ENCODE results near the gene BBS7. TPM values are rescaled to one million over a fixed set of nuclear protein-coding genes. Genes with fewer than 3 reads are reported as not detected.

BBS7 gene
- polyA plus RNA-seq, 1 of the 3 experiments (the other 2 are of a cell fraction), result 24.3 TPM

DNA sequence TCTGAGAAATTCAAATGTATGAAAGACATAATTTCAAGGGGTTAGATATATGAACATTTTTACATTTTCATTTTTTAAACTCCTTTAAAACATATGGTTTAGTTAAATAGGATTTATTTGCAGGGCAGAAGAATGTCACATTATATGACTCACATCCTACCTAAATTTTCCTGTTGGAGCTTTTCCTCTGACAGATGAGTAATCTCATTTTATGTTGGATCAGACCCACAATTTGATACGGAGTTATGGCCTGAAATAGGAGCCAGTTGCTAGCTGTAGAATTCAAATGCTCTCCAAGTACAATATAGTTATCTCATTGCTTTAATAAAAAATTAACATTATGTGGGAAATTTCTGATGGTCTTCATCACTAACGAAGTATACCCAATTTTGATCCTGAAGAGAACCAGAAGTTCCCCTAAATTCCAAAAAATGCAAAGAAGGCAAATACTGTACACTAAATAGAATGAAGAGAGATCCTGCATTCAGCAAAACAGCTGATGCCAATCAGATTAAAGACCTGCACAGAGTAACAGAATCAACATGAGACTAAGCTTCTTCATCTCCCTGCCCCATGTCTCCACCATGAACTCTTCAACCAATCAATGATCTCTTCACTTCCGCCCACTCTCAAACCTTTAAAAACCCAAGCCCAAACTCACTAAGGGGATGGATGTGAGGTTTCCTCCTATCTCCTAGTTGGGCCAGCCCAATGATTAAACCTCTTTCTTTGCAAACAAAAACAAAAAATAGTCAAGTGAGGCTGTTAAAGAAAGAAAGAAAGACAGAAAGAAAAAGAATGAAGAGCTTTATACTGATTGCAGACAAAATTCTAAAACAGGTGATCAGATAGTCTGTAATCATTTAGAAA, 80.1 kb downstream of the BBS7 start (continued):
- peak; percentile 50 for TF ChIP-seq RXRA (IDR thresholded peaks at IDR 0.05; ENCODE audit: borderline replicate concordance, low read depth)
- TF ChIP-seq, protein P1, sequence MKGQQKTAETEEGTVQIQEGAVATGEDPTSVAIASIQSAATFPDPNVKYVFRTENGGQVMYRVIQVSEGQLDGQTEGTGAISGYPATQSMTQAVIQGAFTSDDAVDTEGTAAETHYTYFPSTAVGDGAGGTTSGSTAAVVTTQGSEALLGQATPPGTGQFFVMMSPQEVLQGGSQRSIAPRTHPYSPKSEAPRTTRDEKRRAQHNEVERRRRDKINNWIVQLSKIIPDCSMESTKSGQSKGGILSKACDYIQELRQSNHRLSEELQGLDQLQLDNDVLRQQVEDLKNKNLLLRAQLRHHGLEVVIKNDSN (IDR thresholded peaks at IDR 0.05; ENCODE audit: borderline replicate concordance, low read depth), result no peak
- TF ChIP-seq, protein P2, sequence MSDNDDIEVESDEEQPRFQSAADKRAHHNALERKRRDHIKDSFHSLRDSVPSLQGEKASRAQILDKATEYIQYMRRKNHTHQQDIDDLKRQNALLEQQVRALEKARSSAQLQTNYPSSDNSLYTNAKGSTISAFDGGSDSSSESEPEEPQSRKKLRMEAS (IDR thresholded peaks at IDR 0.05; ENCODE audit: low read depth), result no peak; the same call in 1 of the 2 replicates
- TF ChIP-seq, protein P3, sequence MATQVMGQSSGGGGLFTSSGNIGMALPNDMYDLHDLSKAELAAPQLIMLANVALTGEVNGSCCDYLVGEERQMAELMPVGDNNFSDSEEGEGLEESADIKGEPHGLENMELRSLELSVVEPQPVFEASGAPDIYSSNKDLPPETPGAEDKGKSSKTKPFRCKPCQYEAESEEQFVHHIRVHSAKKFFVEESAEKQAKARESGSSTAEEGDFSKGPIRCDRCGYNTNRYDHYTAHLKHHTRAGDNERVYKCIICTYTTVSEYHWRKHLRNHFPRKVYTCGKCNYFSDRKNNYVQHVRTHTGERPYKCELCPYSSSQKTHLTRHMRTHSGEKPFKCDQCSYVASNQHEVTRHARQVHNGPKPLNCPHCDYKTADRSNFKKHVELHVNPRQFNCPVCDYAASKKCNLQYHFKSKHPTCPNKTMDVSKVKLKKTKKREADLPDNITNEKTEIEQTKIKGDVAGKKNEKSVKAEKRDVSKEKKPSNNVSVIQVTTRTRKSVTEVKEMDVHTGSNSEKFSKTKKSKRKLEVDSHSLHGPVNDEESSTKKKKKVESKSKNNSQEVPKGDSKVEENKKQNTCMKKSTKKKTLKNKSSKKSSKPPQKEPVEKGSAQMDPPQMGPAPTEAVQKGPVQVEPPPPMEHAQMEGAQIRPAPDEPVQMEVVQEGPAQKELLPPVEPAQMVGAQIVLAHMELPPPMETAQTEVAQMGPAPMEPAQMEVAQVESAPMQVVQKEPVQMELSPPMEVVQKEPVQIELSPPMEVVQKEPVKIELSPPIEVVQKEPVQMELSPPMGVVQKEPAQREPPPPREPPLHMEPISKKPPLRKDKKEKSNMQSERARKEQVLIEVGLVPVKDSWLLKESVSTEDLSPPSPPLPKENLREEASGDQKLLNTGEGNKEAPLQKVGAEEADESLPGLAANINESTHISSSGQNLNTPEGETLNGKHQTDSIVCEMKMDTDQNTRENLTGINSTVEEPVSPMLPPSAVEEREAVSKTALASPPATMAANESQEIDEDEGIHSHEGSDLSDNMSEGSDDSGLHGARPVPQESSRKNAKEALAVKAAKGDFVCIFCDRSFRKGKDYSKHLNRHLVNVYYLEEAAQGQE (IDR thresholded peaks at IDR 0.05; ENCODE audit: low read depth, low read length), result no peak; the same call in 1 of the 2 replicates
- no peak for TF ChIP-seq EZH2phosphoT487 (IDR thresholded peaks at IDR 0.05; ENCODE audit: borderline replicate concordance, low read depth)
- TF ChIP-seq ELF1 (IDR thresholded peaks at IDR 0.05), result no peak

DNA sequence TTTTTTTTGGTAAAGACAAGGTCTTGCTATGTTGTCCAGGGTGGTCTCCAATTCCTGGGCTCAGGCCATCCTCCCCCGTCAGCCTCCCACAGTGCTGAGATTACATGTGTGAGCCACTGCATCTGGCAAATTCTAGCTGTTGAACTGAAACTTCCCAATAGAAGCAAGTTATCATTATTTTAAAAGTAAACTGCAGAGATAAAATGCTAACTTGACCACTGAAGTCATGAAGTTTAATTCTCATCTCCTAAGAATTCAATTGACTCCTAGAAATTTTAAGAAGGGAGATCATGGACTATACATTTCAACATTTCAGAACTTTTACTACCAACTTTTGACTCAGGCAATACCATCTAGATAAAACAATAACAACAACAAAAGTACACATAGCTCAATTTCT, 80.8 kb downstream of the BBS7 start:
- no peak overlapping the region for H2AFZ ChIP-seq (ENCODE audit: low read depth)
- no peaks in the 10 kb centered on the region for H3K79me2 ChIP-seq (ENCODE audit: insufficient read depth)
- H3K27ac ChIP-seq (ENCODE audit: low read depth in 2 of 2, low read length in 1 of 2), result peak overlapping the region; percentile 86 to 95; a peak in 3 of 4 replicates
- H3K27me3 ChIP-seq (ENCODE audit: insufficient read depth), result no peaks in the 10 kb centered on the region
- H3K4me3 ChIP-seq (ENCODE audit: low read depth in 2 of 2, low read length in 1 of 2), result peak overlapping the region in 1 of 2 experiments; percentile 9; a peak in 1 of 4 replicates
- H3K4me1 ChIP-seq (ENCODE audit: control insufficient read depth in 1 of 2, insufficient read depth in 2 of 2, low read depth in 1 of 2, low read length in 1 of 2), result peaks cover 0 to 54% of the 10 kb centered on the region in 2 experiments
- 33% methylated on average over 1 of the region's 1 CpG for WGBS (ENCODE audit: low lambda C conversion rate)
- CTCF ChIA-PET, result no interaction called here
- H3F3A ChIP-seq (replicated peaks; ENCODE audit: insufficient read depth), result peaks cover 60% of the 10 kb centered on the region
- no peak for DNase-seq
- POLR2A ChIA-PET, result no interaction called here
- H3K4me2 ChIP-seq, result peak overlapping the region; percentile 69
- H3K9me2 ChIP-seq, result no peaks in the 10 kb centered on the region
- no peaks in the 10 kb centered on the region for H4K20me1 ChIP-seq (ENCODE audit: insufficient read depth)
- no peak for TF ChIP-seq SMC3 (IDR thresholded peaks at IDR 0.05; ENCODE audit: low read depth, low read length)
- peak overlapping the region; percentile 55; the same call in 1 of the 2 replicates for H3K9ac ChIP-seq
- H3K9me3 ChIP-seq, result no peaks in the 10 kb centered on the region
- no peaks in the 10 kb centered on the region for H3K36me3 ChIP-seq (replicated peaks in 1 of 2; ENCODE audit: control insufficient read depth in 1 of 2, insufficient read depth in 2 of 2, low read length in 1 of 2)

DNA sequence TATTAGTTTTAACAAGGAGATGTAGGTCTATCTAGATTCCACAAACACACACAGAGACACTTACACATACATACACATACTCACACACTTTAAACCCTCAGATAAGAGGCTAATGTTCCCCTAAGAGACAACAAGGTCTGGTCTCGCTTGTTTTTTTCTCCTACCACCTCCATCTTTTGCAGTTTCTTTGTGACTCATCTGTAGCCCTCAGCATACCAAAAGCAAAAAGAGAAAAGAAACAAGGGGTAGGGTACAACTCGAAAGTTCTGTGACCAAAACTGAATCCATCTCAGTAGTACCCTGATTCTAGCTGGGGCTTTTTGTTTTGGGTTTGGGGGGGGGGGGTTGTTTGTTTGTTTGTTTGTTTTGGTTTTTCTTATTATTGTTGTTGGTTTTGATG, 81.4 kb downstream of the BBS7 start:
- TF ChIP-seq FOXJ3 (CRISPR knock-in tag; IDR thresholded peaks at IDR 0.05) (no peak), EZH2phosphoT487 (IDR thresholded peaks at IDR 0.05; ENCODE audit: borderline replicate concordance, low read depth) (no peak), POLR2AphosphoS5 (IDR thresholded peaks at IDR 0.05; ENCODE audit: low read depth, low read length) (no peak), TAF1 (IDR thresholded peaks at IDR 0.05; ENCODE audit: borderline replicate concordance, low read depth, low read length) (no peak), FOXM1 (IDR thresholded peaks at IDR 0.05; ENCODE audit: low read depth) (no peak)
- Histone ChIP-seq H3K36me3 (replicated peaks in 1 of 2; ENCODE audit: control insufficient read depth in 1 of 2, insufficient read depth in 2 of 2, low read length in 1 of 2) (no peaks in the 10 kb centered on the region), H3K27me3 (ENCODE audit: insufficient read depth) (no peaks in the 10 kb centered on the region), H3K4me2 (peak overlapping the region; percentile 69; the same call in 1 of the 2 replicates), H3F3A (replicated peaks; ENCODE audit: insufficient read depth) (peaks cover 66% of the 10 kb centered on the region), H3K9ac (peak overlapping the region; percentile 55), H3K4me1 (ENCODE audit: control insufficient read depth in 1 of 2, insufficient read depth in 2 of 2, low read depth in 1 of 2, low read length in 1 of 2) (peaks cover 0 to 54% of the 10 kb centered on the region in 2 experiments), H4K20me1 (ENCODE audit: insufficient read depth) (no peaks in the 10 kb centered on the region), H3K9me2 (no peaks in the 10 kb centered on the region), H3K9me3 (no peaks in the 10 kb centered on the region), H2AFZ (ENCODE audit: low read depth) (peak overlapping the region; percentile 85), H3K27ac (ENCODE audit: low read depth in 2 of 2, low read length in 1 of 2) (peak overlapping the region; percentile 86 to 95; a peak in 3 of 4 replicates), H3K79me2 (ENCODE audit: insufficient read depth) (no peaks in the 10 kb centered on the region), H3K4me3 (ENCODE audit: low read depth in 2 of 2, low read length in 1 of 2) (no peak overlapping the region)
- POLR2A ChIA-PET, result no interaction called here
- 39% methylated on average over 2 of the region's 2 CpGs for WGBS (ENCODE audit: low lambda C conversion rate)
- CTCF ChIA-PET, result no interaction called here
- no peak for DNase-seq

Measured in SK-N-SH (cell line).